Measurements from ENCODE around the gene DYNC2I2.
"Not testable (repeated sequence)": the region's sequence is repeated elsewhere in the genome, so short reads cannot be mapped to it uniquely, and the experiment has no call there.

The DYNC2I2 gene

GRCh38 chr9:128611600-128612394, 44.9 kb downstream of the DYNC2I2 start:
- DNase-seq, result no peak

- DNase-seq, result peak; percentile 20
These were observed 45.8 kb downstream of the DYNC2I2 start for GRCh38 chr9:128610897-128611296.

- DNase-seq, result no peak
These were observed 48.9 kb downstream of the DYNC2I2 start for GRCh38 chr9:128607642-128608350.

- DNase-seq, result no peak
These were observed 53.0 kb downstream of the DYNC2I2 start for GRCh38 chr9:128603697-128604096.

GRCh38 chr9:128600099-128600498, 56.5 kb downstream of the DYNC2I2 start:
- no peak for DNase-seq

GRCh38 chr9:128595471-128595870, 61.2 kb downstream of the DYNC2I2 start:
- peak; percentile 50 for DNase-seq

GRCh38 chr9:128593856-128594255, 62.8 kb downstream of the DYNC2I2 start:
- no peak for DNase-seq

- peak; percentile 88 for DNase-seq
These were observed 63.6 kb downstream of the DYNC2I2 start for GRCh38 chr9:128593039-128593438.

- DNase-seq, result no peak
These were observed 67.9 kb downstream of the DYNC2I2 start for GRCh38 chr9:128588581-128589233.

GRCh38 chr9:128587453-128587852, 69.2 kb downstream of the DYNC2I2 start:
- no peak for DNase-seq

GRCh38 chr9:128586934-128587333, 69.7 kb downstream of the DYNC2I2 start:
- not testable (repeated sequence) for DNase-seq

- DNase-seq, result not testable (repeated sequence)
These were observed 71.5 kb downstream of the DYNC2I2 start for GRCh38 chr9:128585155-128585554.

Data from hematopoietic multipotent progenitor cell treated with erythropoietin and hydrocortisone succinate and interleukin-3 and kit ligand, for 4 days (in vitro differentiated cells).